Forelimb muscle (tissue), 1 donor: Measurements from ENCODE around the gene METTL8. TPM values are rescaled to one million over a fixed set of nuclear protein-coding genes. Genes with fewer than 3 reads are reported as not detected.

ENCODE experiments used
- polyA plus RNA-seq: library from polyadenylated mRNA; unstranded; fragments of 120-200 nt; gene quantifications from one replicate; pipeline ENCODE4 v1.2.1, GENCODE V29; 2013; ENCODE audit not compliant: insufficient read length

The METTL8 gene
- polyA plus RNA-seq, 1 donor, result 11.1 TPM

Other genes starting within 250 kb of the METTL8 start
- 14.7 TPM for gene DCAF17, start 236 bp upstream of the METTL8 start, polyA plus RNA-seq
- 68.3 TPM for gene CYBRD1, start 88.5 kb upstream of the METTL8 start, polyA plus RNA-seq